Stimulated activated CD4-positive, alpha-beta T cell treated with anti-CD3 and anti-CD28 coated beads, Interleukin-4, amount 100 ng/mL, for 24 hours (primary cell): ENCODE data around the gene DHRS12.

ENCODE experiments used
- DNase-seq: peaks from one replicate; pipeline ENCODE4 v3.0.0-alpha.2; 2020

DHRS12 gene

GRCh38 chr13:51780099-51780498 lies 23.9 kb downstream of the DHRS12 start:
- no peak for DNase-seq

- no peak for DNase-seq
Observed at GRCh38 chr13:51778392-51778791, 25.6 kb downstream of the DHRS12 start.

GRCh38 chr13:51777921-51778320 lies 26.0 kb downstream of the DHRS12 start:
- no peak for DNase-seq

GRCh38 chr13:51776179-51776578 lies 27.8 kb downstream of the DHRS12 start:
- no peak for DNase-seq

- no peak for DNase-seq
Observed at GRCh38 chr13:51773515-51773914, 30.4 kb downstream of the DHRS12 start.

GRCh38 chr13:51772781-51773180 lies 31.2 kb downstream of the DHRS12 start:
- DNase-seq: no peak

- DNase-seq: no peak
Observed at GRCh38 chr13:51772105-51772455, 31.9 kb downstream of the DHRS12 start.

- no peak for DNase-seq
Observed at GRCh38 chr13:51771418-51772104, 32.4 kb downstream of the DHRS12 start.

- no peak for DNase-seq
Observed at GRCh38 chr13:51770681-51771417, 33.1 kb downstream of the DHRS12 start.

- DNase-seq: no peak
Observed at GRCh38 chr13:51770160-51770559, 33.8 kb downstream of the DHRS12 start.

GRCh38 chr13:51769455-51770127 lies 34.4 kb downstream of the DHRS12 start:
- no peak for DNase-seq

GRCh38 chr13:51768976-51769375 lies 35.0 kb downstream of the DHRS12 start:
- DNase-seq: no peak

GRCh38 chr13:51768378-51768921 lies 35.5 kb downstream of the DHRS12 start:
- DNase-seq: no peak

- no peak for DNase-seq
Observed at GRCh38 chr13:51767100-51767499, 36.9 kb downstream of the DHRS12 start.

- no peak for DNase-seq
Observed at GRCh38 chr13:51765142-51765515, 38.8 kb downstream of the DHRS12 start.

- peak; percentile 81 for DNase-seq
Observed at GRCh38 chr13:51764184-51765141, 39.5 kb downstream of the DHRS12 start.

GRCh38 chr13:51763486-51763885 lies 40.5 kb downstream of the DHRS12 start:
- no peak for DNase-seq

- no peak for DNase-seq
Observed at GRCh38 chr13:51761643-51762350, 42.2 kb downstream of the DHRS12 start.

- DNase-seq: no peak
Observed at GRCh38 chr13:51760592-51760991, 43.4 kb downstream of the DHRS12 start.

- DNase-seq: no peak
Observed at GRCh38 chr13:51759240-51759639, 44.7 kb downstream of the DHRS12 start.

- DNase-seq: no peak
Observed at GRCh38 chr13:51758691-51759090, 45.3 kb downstream of the DHRS12 start.

GRCh38 chr13:51756651-51757050 lies 47.3 kb downstream of the DHRS12 start:
- DNase-seq: no peak
